ENCODE measurements around the gene PMF1.

- TF ChIP-seq CTCF (conservative IDR thresholded peaks at IDR 0.05) (no peak), EZH2 (IDR thresholded peaks at IDR 0.05; ENCODE audit: low read depth) (no peak)
Measured at GRCh38 chr1:156220226-156220625, 7.4 kb downstream of the PMF1 start.
